NB4 (cell line): ENCODE results near the gene JMY.

Source experiments
- MYC ChIP-seq: IDR thresholded peaks from 2 replicates; pipeline ENCODE4 v1.6.1; 2011; ENCODE audit warnings: low read depth, low read length
- POLR2A ChIP-seq: IDR thresholded peaks from 2 replicates; pipeline ENCODE4 v1.6.1; 2011; ENCODE audit warnings: mild to moderate bottlenecking; ENCODE audit not compliant: insufficient read length; ENCODE audit errors: extremely low read depth
- TF ChIP-seq, protein P1 (sequence below): IDR thresholded peaks from 2 replicates; pipeline ENCODE4 v1.6.1; 2011; ENCODE audit warnings: low read depth, low read length
- TF ChIP-seq, protein P2 (sequence below): IDR thresholded peaks from one replicate; pipeline ENCODE4 v1.5.1; 2012; ENCODE audit warnings: low read depth, low read length

- TF ChIP-seq, protein P1, sequence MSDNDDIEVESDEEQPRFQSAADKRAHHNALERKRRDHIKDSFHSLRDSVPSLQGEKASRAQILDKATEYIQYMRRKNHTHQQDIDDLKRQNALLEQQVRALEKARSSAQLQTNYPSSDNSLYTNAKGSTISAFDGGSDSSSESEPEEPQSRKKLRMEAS = no peak
- TF ChIP-seq, protein P2, sequence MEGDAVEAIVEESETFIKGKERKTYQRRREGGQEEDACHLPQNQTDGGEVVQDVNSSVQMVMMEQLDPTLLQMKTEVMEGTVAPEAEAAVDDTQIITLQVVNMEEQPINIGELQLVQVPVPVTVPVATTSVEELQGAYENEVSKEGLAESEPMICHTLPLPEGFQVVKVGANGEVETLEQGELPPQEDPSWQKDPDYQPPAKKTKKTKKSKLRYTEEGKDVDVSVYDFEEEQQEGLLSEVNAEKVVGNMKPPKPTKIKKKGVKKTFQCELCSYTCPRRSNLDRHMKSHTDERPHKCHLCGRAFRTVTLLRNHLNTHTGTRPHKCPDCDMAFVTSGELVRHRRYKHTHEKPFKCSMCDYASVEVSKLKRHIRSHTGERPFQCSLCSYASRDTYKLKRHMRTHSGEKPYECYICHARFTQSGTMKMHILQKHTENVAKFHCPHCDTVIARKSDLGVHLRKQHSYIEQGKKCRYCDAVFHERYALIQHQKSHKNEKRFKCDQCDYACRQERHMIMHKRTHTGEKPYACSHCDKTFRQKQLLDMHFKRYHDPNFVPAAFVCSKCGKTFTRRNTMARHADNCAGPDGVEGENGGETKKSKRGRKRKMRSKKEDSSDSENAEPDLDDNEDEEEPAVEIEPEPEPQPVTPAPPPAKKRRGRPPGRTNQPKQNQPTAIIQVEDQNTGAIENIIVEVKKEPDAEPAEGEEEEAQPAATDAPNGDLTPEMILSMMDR = no peak
- TF ChIP-seq POLR2A (no peak), MYC (no peak)
Measured at GRCh38 chr5:79225026-79225425, 10.9 kb upstream of the JMY start.
